ENCODE data around the gene FUOM.

DNA sequence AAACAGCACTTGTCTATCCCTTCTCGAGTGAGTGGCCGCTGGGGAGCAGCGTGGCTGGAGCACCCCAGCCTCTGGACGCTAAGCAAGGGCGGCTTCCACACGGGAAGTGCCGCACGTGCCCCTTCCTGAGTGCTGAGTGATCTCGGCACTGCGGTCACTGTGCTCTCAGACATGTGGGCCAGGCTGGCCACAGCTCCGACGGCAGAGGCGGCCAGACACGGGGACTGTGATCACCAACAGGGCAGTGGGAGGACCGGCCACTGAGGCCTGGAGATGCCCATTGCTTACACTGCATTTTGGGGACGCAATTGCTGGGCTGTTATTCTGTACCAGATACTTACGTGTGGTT lies 8.3 kb upstream of the FUOM start:
- TF ChIP-seq CTCF (IDR thresholded peaks at IDR 0.05) = no peak
- no peak for TF ChIP-seq POLR2A (IDR thresholded peaks at IDR 0.05)
- TF ChIP-seq POLR2AphosphoS5 (IDR thresholded peaks at IDR 0.05) = no peak
